ENCODE results near the gene EPHA8. TPM values are rescaled to one million over a fixed set of nuclear protein-coding genes. Genes with fewer than 3 reads are reported as not detected.

EPHA8 gene
- total and polyA plus RNA-seq, 4 donors, result 1.8 to 17.1 (median 9.0) TPM

DNA sequence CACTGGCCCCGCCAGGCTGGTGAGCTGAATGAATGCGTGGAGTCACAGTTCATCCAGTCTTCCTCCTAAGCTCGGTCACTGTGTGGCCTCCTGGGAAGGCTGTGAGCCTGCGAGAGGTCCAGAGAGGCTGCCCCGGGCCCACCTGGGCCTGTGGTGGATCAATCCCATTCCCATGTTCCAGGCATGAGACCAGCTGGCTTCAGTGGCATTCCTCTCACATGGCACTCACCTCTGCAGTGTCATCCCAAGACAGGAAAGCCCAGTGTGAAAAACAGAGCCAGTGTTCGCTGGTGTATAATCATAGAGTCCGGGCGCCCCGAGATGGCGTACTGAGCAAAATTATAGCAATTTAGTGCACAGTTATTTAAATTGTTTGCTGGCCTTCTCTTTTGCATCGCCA, 37.6 kb upstream of the EPHA8 start:
- H3K4me3 ChIP-seq (ENCODE audit: low read depth, low read length), result no peak overlapping the region
- 89% methylated on average over 10 of the region's 11 CpGs for WGBS (ENCODE audit: insufficient coverage)
- DNase-seq (ENCODE audit: low read depth in 4 of 6, low spot score in 6 of 6), result no peak
- no peaks in the 10 kb centered on the region for H3K27me3 ChIP-seq (ENCODE audit: control insufficient read depth, insufficient read depth, low read length)
- no peak overlapping the region for H3K27ac ChIP-seq (ENCODE audit: low read depth, low read length)
- peaks cover 62% of the 10 kb centered on the region for H3K36me3 ChIP-seq (ENCODE audit: control insufficient read depth, insufficient read depth, low read length)
- H3K9me3 ChIP-seq (ENCODE audit: control insufficient read depth, insufficient read depth, low read length), result no peaks in the 10 kb centered on the region
- peaks cover 39% of the 10 kb centered on the region for H3K4me1 ChIP-seq (ENCODE audit: control insufficient read depth, insufficient read depth, low read length)

DNA sequence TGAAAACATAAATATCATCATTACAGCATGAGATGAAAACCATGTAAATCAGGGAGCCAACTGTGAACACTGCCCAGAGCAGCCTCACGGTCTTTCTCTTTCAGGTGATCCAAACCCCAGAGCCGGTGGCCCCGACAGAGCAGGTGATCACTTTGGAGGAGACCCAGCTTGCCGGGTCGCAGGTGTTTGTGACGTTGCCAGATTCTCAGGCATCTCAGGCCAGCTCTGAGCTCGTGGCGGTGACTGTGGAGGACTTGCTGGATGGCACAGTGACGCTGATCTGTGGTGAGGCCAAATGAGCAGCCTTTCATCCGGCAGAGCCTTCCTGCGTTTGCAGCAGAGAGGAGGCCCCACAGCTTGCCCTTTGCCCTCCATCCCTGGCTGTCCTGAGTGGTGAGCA, 37.2 kb upstream of the EPHA8 start:
- no peak for DNase-seq (ENCODE audit: low read depth in 4 of 6, low spot score in 6 of 6)
- Histone ChIP-seq H3K36me3 (ENCODE audit: control insufficient read depth, insufficient read depth, low read length) (peaks cover 58% of the 10 kb centered on the region), H3K27ac (ENCODE audit: low read depth, low read length) (no peak overlapping the region), H3K9me3 (ENCODE audit: control insufficient read depth, insufficient read depth, low read length) (no peaks in the 10 kb centered on the region), H3K4me3 (ENCODE audit: low read depth, low read length) (no peak overlapping the region), H3K4me1 (ENCODE audit: control insufficient read depth, insufficient read depth, low read length) (peaks cover 41% of the 10 kb centered on the region), H3K27me3 (ENCODE audit: control insufficient read depth, insufficient read depth, low read length) (no peaks in the 10 kb centered on the region)
- 72% methylated on average over 11 of the region's 11 CpGs for WGBS (ENCODE audit: insufficient coverage)

DNA sequence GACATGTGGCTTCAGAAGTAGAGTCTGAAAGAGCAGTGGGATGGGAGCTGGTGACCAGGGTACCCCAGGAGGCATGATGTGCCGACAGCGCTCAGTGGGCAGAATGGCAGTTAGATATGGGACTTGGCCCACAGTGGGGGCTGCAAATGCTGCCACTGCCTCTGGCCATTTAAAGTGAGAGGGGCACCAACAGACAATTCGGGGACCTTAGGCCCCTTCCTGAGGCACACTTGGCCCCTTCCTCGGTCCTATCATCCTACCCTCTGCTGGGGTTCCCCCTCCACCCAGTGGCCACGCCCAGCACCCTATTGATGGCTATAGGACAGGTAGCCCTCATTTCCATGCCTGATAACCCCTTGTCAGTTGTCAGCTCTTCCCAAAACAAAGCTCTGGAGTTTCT, 36.6 kb upstream of the EPHA8 start:
- 100% methylated on average over 3 of the region's 5 CpGs for WGBS (ENCODE audit: insufficient coverage)
- no peaks in the 10 kb centered on the region for H3K9me3 ChIP-seq (ENCODE audit: control insufficient read depth, insufficient read depth, low read length)
- H3K36me3 ChIP-seq (ENCODE audit: control insufficient read depth, insufficient read depth, low read length), result peaks cover 54% of the 10 kb centered on the region
- H3K27me3 ChIP-seq (ENCODE audit: control insufficient read depth, insufficient read depth, low read length), result no peaks in the 10 kb centered on the region
- no peak overlapping the region for H3K4me3 ChIP-seq (ENCODE audit: low read depth, low read length)
- no peak for DNase-seq (ENCODE audit: low read depth in 4 of 6, low spot score in 6 of 6)
- no peak overlapping the region for H3K27ac ChIP-seq (ENCODE audit: low read depth, low read length)
- peaks cover 45% of the 10 kb centered on the region for H3K4me1 ChIP-seq (ENCODE audit: control insufficient read depth, insufficient read depth, low read length)

DNA sequence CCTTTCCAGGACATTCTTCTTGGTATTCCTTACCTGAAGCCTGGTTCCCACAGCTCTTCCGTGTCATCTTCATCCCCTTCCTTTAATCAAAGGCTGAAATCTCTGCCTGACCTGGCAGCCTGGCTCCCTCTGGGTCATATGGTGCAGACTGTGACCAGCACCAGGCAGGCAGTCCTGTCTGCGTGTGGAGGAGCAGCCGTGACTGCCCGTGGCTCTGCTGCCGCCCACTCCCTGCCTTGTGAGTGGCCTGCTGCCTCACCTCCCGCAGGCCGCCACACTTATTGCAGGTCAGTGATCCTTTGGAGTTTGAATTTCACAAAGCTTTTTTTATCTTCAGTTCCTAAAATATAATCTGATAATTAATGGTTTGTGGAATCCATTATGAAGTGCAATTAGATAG, 36.2 kb upstream of the EPHA8 start:
- peaks cover 50% of the 10 kb centered on the region for H3K36me3 ChIP-seq (ENCODE audit: control insufficient read depth, insufficient read depth, low read length)
- H3K27me3 ChIP-seq (ENCODE audit: control insufficient read depth, insufficient read depth, low read length), result no peaks in the 10 kb centered on the region
- no peak overlapping the region for H3K4me3 ChIP-seq (ENCODE audit: low read depth, low read length)
- peaks cover 46% of the 10 kb centered on the region for H3K4me1 ChIP-seq (ENCODE audit: control insufficient read depth, insufficient read depth, low read length)
- H3K27ac ChIP-seq (ENCODE audit: low read depth, low read length), result no peak overlapping the region
- H3K9me3 ChIP-seq (ENCODE audit: control insufficient read depth, insufficient read depth, low read length), result no peaks in the 10 kb centered on the region
- whole genome bisulfite sequencing (ENCODE audit: insufficient coverage), result 62% methylated on average over 4 of the region's 7 CpGs
- no peak for DNase-seq (ENCODE audit: low read depth in 4 of 6, low spot score in 6 of 6)

DNA sequence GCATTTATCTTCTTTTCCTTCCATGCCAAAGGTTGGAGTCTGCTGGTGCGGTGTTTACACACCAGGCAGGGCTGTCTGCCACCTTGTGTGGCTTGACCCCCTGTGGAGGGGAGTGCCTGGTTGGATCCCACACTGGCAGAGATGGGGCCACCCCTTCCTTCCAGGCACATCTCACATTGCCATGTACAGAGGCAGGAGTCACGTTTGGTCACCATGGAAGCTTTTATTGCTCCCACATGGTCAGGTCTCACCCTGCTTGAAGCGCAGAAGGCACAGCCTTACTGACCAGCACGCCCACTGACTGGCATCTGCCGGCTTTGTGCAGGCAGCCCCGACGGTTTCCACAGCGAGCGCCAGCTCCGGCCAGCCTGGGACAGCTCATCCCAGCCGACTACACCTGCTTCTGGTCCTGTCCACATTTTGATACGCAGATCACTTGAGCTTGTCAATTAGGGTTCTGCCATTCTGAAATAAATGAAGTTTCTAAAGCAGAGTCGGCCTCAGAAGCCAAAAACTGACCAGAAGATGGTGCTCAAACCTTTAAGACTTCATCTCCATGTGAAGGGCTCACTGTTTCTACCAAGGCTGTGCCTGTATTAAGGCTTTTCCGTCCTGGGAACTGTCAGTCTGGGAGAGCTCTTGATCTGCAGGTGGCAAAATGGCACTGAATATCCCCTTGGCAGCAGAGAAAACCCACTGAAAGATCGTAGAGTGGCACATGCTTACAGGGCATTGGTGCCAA, 35.6 kb upstream of the EPHA8 start:
- no peak overlapping the region for H3K4me3 ChIP-seq (ENCODE audit: low read depth, low read length)
- no peak overlapping the region for H3K27ac ChIP-seq (ENCODE audit: low read depth, low read length)
- peaks cover 46% of the 10 kb centered on the region for H3K36me3 ChIP-seq (ENCODE audit: control insufficient read depth, insufficient read depth, low read length)
- H3K27me3 ChIP-seq (ENCODE audit: control insufficient read depth, insufficient read depth, low read length), result no peaks in the 10 kb centered on the region
- H3K9me3 ChIP-seq (ENCODE audit: control insufficient read depth, insufficient read depth, low read length), result no peaks in the 10 kb centered on the region
- WGBS (ENCODE audit: insufficient coverage), result 62% methylated on average over 15 of the region's 15 CpGs
- H3K4me1 ChIP-seq (ENCODE audit: control insufficient read depth, insufficient read depth, low read length), result peaks cover 46% of the 10 kb centered on the region
- peak in 3 of 6 donors; percentile 43 to 90 (median 76) for DNase-seq (ENCODE audit: low read depth in 4 of 6, low spot score in 6 of 6)

DNA sequence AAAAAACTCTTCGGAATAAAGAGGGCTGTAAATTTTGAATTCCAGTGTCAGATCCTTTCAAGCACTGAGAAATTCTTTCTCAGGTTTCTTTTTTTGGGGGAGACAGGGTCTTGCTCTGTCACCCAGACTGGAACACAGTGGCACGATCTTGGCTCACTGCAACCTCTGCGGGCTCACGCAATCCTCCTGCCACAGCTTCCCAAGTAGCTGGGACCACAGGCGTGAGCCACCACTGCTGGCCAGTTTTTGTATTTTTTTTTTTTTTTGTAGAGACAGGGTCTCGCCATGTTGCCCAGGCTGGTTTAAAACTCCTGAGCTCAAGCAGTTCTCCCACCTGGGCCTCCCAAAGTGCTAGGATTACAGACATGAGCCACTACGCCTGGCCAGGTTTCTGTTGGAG, 34.8 kb upstream of the EPHA8 start:
- no peak for DNase-seq (ENCODE audit: low read depth in 4 of 6, low spot score in 6 of 6)
- WGBS (ENCODE audit: insufficient coverage), result 85% methylated on average over 5 of the region's 7 CpGs
- H3K4me3 ChIP-seq (ENCODE audit: low read depth, low read length), result no peak overlapping the region
- H3K27me3 ChIP-seq (ENCODE audit: control insufficient read depth, insufficient read depth, low read length), result no peaks in the 10 kb centered on the region
- H3K27ac ChIP-seq (ENCODE audit: low read depth, low read length), result no peak overlapping the region
- H3K36me3 ChIP-seq (ENCODE audit: control insufficient read depth, insufficient read depth, low read length), result peaks cover 46% of the 10 kb centered on the region
- H3K4me1 ChIP-seq (ENCODE audit: control insufficient read depth, insufficient read depth, low read length), result peaks cover 46% of the 10 kb centered on the region
- no peaks in the 10 kb centered on the region for H3K9me3 ChIP-seq (ENCODE audit: control insufficient read depth, insufficient read depth, low read length)

DNA sequence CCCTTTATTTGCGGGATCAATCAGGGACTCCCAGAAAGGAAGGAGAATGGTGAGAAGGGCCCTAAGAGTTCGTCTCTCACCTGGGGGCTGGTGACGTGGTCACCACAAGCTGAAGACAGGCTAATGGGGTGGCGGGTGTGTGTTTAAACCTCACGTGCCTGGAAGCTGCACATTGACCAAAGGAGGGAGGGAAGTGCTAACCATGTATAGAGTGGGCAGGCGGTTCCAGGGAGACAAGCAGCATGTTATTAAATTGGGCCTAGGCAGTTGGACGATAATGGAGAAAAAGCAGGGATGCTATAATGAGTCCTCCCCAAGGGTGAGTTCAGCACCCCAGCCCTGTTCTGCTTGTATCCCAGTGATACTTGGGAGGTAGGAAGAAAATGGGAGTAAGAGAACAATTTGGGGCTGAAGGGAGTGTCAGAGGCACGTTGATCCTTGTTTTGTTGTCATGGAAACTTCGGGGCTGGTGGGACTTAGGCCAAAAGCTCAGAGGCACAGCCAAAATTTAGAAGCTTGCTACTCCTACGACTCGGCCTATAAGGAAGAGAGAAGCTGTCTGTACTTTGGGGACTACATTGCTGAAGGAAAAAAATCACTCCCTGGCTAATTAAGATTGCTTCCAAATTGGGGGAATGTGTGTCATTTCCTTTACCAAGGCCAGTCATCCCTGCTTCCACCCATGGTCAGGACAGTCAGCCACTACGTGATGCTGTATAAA, 33.2 kb upstream of the EPHA8 start:
- WGBS (ENCODE audit: insufficient coverage), result 58% methylated on average over 10 of the region's 12 CpGs
- Histone ChIP-seq H3K4me1 (ENCODE audit: control insufficient read depth, insufficient read depth, low read length) (peaks cover 46% of the 10 kb centered on the region), H3K4me3 (ENCODE audit: low read depth, low read length) (no peak overlapping the region), H3K27ac (ENCODE audit: low read depth, low read length) (peak overlapping the region; percentile 40), H3K36me3 (ENCODE audit: control insufficient read depth, insufficient read depth, low read length) (peaks cover 35% of the 10 kb centered on the region), H3K9me3 (ENCODE audit: control insufficient read depth, insufficient read depth, low read length) (no peaks in the 10 kb centered on the region), H3K27me3 (ENCODE audit: control insufficient read depth, insufficient read depth, low read length) (no peaks in the 10 kb centered on the region)
- peak in 3 of 6 donors; percentile 58 to 86 (median 71) for DNase-seq (ENCODE audit: low read depth in 4 of 6, low spot score in 6 of 6)

DNA sequence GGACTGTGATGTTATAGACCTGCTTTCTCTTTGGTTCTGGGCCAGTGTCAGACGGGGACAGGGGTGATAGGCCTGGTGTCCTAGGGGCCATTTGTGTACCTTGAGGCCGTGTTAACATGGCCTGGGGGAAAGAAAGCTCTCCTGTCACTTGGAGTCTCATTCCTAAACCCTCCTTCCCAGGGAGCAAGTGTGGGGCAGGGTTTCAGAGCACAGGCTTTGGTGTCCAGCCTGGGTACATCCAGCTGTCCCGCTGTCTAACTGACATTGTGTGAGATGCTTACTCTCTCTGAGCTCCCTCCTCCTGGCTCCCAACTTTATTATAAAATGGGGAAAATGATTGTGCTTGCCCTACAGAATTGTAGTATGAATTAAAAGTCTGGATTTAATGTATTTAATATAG, 32.6 kb upstream of the EPHA8 start:
- Histone ChIP-seq H3K27me3 (ENCODE audit: control insufficient read depth, insufficient read depth, low read length) (no peaks in the 10 kb centered on the region), H3K9me3 (ENCODE audit: control insufficient read depth, insufficient read depth, low read length) (no peaks in the 10 kb centered on the region), H3K4me3 (ENCODE audit: low read depth, low read length) (no peak overlapping the region), H3K4me1 (ENCODE audit: control insufficient read depth, insufficient read depth, low read length) (peaks cover 46% of the 10 kb centered on the region), H3K27ac (ENCODE audit: low read depth, low read length) (peak overlapping the region; percentile 40), H3K36me3 (ENCODE audit: control insufficient read depth, insufficient read depth, low read length) (peaks cover 29% of the 10 kb centered on the region)
- DNase-seq (ENCODE audit: low read depth in 4 of 6, low spot score in 6 of 6), result no peak
- WGBS (ENCODE audit: insufficient coverage), result no CpG with 5 or more reads among the region's 3 CpGs

DNA sequence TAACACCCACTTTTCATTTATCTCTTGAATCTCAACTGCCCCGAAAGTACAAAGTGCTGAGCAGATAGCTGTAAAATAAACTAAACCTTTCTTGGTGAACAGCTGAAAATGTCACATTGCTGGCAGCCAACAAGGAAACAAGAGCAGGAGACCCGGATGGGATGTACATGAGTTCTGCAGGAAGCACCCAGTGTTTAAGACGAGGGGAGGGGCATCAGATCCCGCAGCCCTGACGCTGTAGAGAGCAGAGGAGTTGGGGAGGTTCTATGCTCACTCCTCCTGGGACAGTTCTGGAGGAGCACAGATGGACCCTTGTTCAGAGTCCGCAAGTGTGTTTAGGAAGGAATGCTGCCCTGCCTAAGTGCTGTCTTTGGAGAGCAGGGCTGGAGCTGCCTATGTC, 32.0 kb upstream of the EPHA8 start:
- WGBS (ENCODE audit: insufficient coverage), result 75% methylated on average over 5 of the region's 6 CpGs
- Histone ChIP-seq H3K9me3 (ENCODE audit: control insufficient read depth, insufficient read depth, low read length) (no peaks in the 10 kb centered on the region), H3K4me1 (ENCODE audit: control insufficient read depth, insufficient read depth, low read length) (peaks cover 46% of the 10 kb centered on the region), H3K27ac (ENCODE audit: low read depth, low read length) (no peak overlapping the region), H3K36me3 (ENCODE audit: control insufficient read depth, insufficient read depth, low read length) (peaks cover 24% of the 10 kb centered on the region), H3K27me3 (ENCODE audit: control insufficient read depth, insufficient read depth, low read length) (no peaks in the 10 kb centered on the region), H3K4me3 (ENCODE audit: low read depth, low read length) (no peak overlapping the region)
- DNase-seq (ENCODE audit: low read depth in 4 of 6, low spot score in 6 of 6), result no peak
